ENCODE measurements around the gene ZNF511. TPM values are rescaled to one million over a fixed set of nuclear protein-coding genes. Genes with fewer than 3 reads are reported as not detected.
"Not testable (repeated sequence)": the region's sequence is repeated elsewhere in the genome, so short reads cannot be mapped to it uniquely, and the experiment has no call there.

ZNF511 gene
- total and polyA plus RNA-seq, 2 of the 4 experiments (the other 2 are of a cell fraction) = 13.6 to 32.6 TPM

GRCh38 chr10:133265052-133265451 is 43.7 kb upstream of the ZNF511 start:
- in situ Hi-C loops (cut with MboI; ENCODE audit: low sequenced_read_pairs) = loop anchor here (25.0 kb wide), 1 partner anchor 603 kb away; no protein-coding TSS in a partner anchor
- dilution Hi-C loops (cut with HindIII; ENCODE audit: low sequenced_read_pairs, unreplicated experiment); POLR2A ChIA-PET (ENCODE audit: unreplicated experiment): not testable (repeated sequence)

More at GRCh38 chr10:133265052-133265451, 43.7 kb upstream of the ZNF511 start:
- H3K79me1 ChIP-seq (ENCODE audit: low read depth in 1 of 2, low read length in 2 of 2); H3K9ac ChIP-seq (ENCODE audit: low read depth, low read length); intact Hi-C loops (cut with micrococcal nuclease); H3K14ac ChIP-seq (replicated peaks; ENCODE audit: low read depth, low read length); H3K36me3 ChIP-seq (ENCODE audit: control insufficient read depth, insufficient read depth, low read length); H2AFZ ChIP-seq (replicated peaks; ENCODE audit: low read length, poor library complexity); H3K4ac ChIP-seq (ENCODE audit: low read depth, low read length); H4K8ac ChIP-seq (ENCODE audit: low read depth in 2 of 2, low read length in 2 of 2); H3K27me3 ChIP-seq (ENCODE audit: control insufficient read depth, insufficient read depth, low read length); H4K91ac ChIP-seq (ENCODE audit: insufficient read depth, low read depth, low read length); CTCF ChIA-PET; H4K5ac ChIP-seq (ENCODE audit: low read depth, low read length); H3K4me1 ChIP-seq (ENCODE audit: control insufficient read depth, insufficient read depth, low read length); H3K4me2 ChIP-seq (ENCODE audit: low read depth, low read length); H3K9me3 ChIP-seq (ENCODE audit: control insufficient read depth, insufficient read depth, low read length); H2AK9ac ChIP-seq (replicated peaks; ENCODE audit: low read depth, low read length, poor library complexity); H3K23ac ChIP-seq (ENCODE audit: low read depth, low read length); H4K20me1 ChIP-seq (ENCODE audit: insufficient read depth, low read length); H2AK5ac ChIP-seq (ENCODE audit: low read depth, low read length); H3K18ac ChIP-seq (ENCODE audit: low read depth, low read length); H3K4me3 ChIP-seq (ENCODE audit: insufficient read depth, low read depth, low read length); H3K27ac ChIP-seq (ENCODE audit: insufficient read depth, low read length); ATAC-seq (ENCODE audit: low read depth); H2BK5ac ChIP-seq (ENCODE audit: low read depth, low read length, poor library complexity, severe bottlenecking); H2BK20ac ChIP-seq (ENCODE audit: low read depth, low read length); H2BK15ac ChIP-seq (ENCODE audit: low read depth, low read length); BruUV-seq (replicated peaks); H3K56ac ChIP-seq (ENCODE audit: extremely low read depth, insufficient read depth, low read length); H2BK120ac ChIP-seq (ENCODE audit: low read depth, low read length); DNase-seq: not testable (repeated sequence)
- 74% methylated on average over 7 of the region's 10 CpGs; no CpG with 5 or more reads in 1 of the 2 experiments for WGBS, 2 experiments (ENCODE audit: extremely low coverage in 2 of 2, insufficient read length in 1 of 2)
- H3K9me1 ChIP-seq (ENCODE audit: insufficient read depth, low read length) = peaks cover 10% of the 10 kb centered on the region
